ENCODE data around the gene LRP2BP. TPM values are rescaled to one million over a fixed set of nuclear protein-coding genes. Genes with fewer than 3 reads are reported as not detected.

LRP2BP gene
- polyA plus RNA-seq, 1 donor from 2014 or later: 1.1 TPM

GRCh38 chr4:185379326-185380295, 16.1 kb downstream of the LRP2BP start:
- H3K9ac ChIP-seq (ENCODE audit: low read length): no peak overlapping the region
- H2AFZ ChIP-seq (ENCODE audit: low read depth, low read length): no peak overlapping the region
- no peaks in the 10 kb centered on the region for H3F3A ChIP-seq (ENCODE audit: insufficient read depth, low read length, poor library complexity, severe bottlenecking)
- no peak overlapping the region for H3K27ac ChIP-seq (ENCODE audit: low read length)
- no peaks in the 10 kb centered on the region for H3K27me3 ChIP-seq (ENCODE audit: insufficient read depth, low read depth, low read length)
- no peaks in the 10 kb centered on the region for H3K9me3 ChIP-seq (ENCODE audit: low read length)
- H3K79me2 ChIP-seq (replicated peaks; ENCODE audit: insufficient read depth, low read length): no peaks in the 10 kb centered on the region
- TF ChIP-seq EZH2 (IDR thresholded peaks at IDR 0.05; ENCODE audit: borderline replicate concordance, insufficient read depth, low read length, poor library complexity, severe bottlenecking) (no peak), RAD21 (conservative IDR thresholded peaks at IDR 0.05) (no peak), TAF1 (IDR thresholded peaks at IDR 0.05; ENCODE audit: low read depth) (no peak), SMC3 (conservative IDR thresholded peaks at IDR 0.05; ENCODE audit: poor library complexity) (no peak), EP300 (conservative IDR thresholded peaks at IDR 0.05; ENCODE audit: poor library complexity, severe bottlenecking) (no peak), MXI1 (conservative IDR thresholded peaks at IDR 0.05; ENCODE audit: poor library complexity, severe bottlenecking) (no peak), POLR2AphosphoS5 (IDR thresholded peaks at IDR 0.05) (no peak), CTCF (IDR thresholded peaks at IDR 0.05; ENCODE audit: poor library complexity, severe bottlenecking) (no peak)
- TF ChIP-seq, protein P1, sequence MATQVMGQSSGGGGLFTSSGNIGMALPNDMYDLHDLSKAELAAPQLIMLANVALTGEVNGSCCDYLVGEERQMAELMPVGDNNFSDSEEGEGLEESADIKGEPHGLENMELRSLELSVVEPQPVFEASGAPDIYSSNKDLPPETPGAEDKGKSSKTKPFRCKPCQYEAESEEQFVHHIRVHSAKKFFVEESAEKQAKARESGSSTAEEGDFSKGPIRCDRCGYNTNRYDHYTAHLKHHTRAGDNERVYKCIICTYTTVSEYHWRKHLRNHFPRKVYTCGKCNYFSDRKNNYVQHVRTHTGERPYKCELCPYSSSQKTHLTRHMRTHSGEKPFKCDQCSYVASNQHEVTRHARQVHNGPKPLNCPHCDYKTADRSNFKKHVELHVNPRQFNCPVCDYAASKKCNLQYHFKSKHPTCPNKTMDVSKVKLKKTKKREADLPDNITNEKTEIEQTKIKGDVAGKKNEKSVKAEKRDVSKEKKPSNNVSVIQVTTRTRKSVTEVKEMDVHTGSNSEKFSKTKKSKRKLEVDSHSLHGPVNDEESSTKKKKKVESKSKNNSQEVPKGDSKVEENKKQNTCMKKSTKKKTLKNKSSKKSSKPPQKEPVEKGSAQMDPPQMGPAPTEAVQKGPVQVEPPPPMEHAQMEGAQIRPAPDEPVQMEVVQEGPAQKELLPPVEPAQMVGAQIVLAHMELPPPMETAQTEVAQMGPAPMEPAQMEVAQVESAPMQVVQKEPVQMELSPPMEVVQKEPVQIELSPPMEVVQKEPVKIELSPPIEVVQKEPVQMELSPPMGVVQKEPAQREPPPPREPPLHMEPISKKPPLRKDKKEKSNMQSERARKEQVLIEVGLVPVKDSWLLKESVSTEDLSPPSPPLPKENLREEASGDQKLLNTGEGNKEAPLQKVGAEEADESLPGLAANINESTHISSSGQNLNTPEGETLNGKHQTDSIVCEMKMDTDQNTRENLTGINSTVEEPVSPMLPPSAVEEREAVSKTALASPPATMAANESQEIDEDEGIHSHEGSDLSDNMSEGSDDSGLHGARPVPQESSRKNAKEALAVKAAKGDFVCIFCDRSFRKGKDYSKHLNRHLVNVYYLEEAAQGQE (IDR thresholded peaks at IDR 0.05; ENCODE audit: borderline replicate concordance): no peak
- H3K9me2 ChIP-seq (ENCODE audit: insufficient read depth, low read length): no peaks in the 10 kb centered on the region
- no peaks in the 10 kb centered on the region for H3K36me3 ChIP-seq (ENCODE audit: insufficient read depth, low read length)
- no peak overlapping the region for H3K4me2 ChIP-seq (ENCODE audit: low read length)
- H4K20me1 ChIP-seq (ENCODE audit: insufficient read depth): no peaks in the 10 kb centered on the region
- H3K4me3 ChIP-seq (ENCODE audit: low read length): no peak overlapping the region

- Histone ChIP-seq H3K9ac (ENCODE audit: low read length) (no peak overlapping the region), H3K9me3 (ENCODE audit: low read length) (no peaks in the 10 kb centered on the region), H3K4me2 (ENCODE audit: low read length) (no peak overlapping the region), H3K36me3 (ENCODE audit: insufficient read depth, low read length) (no peaks in the 10 kb centered on the region), H2AFZ (ENCODE audit: low read depth, low read length) (no peak overlapping the region), H4K20me1 (ENCODE audit: insufficient read depth) (no peaks in the 10 kb centered on the region), H3K79me2 (replicated peaks; ENCODE audit: insufficient read depth, low read length) (no peaks in the 10 kb centered on the region), H3K27ac (ENCODE audit: low read length) (no peak overlapping the region), H3K27me3 (ENCODE audit: insufficient read depth, low read depth, low read length) (no peaks in the 10 kb centered on the region), H3F3A (ENCODE audit: insufficient read depth, low read length, poor library complexity, severe bottlenecking) (no peaks in the 10 kb centered on the region), H3K9me2 (ENCODE audit: insufficient read depth, low read length) (no peaks in the 10 kb centered on the region), H3K4me3 (ENCODE audit: low read length) (no peak overlapping the region)
- TF ChIP-seq, protein P1 (IDR thresholded peaks at IDR 0.05; ENCODE audit: borderline replicate concordance): no peak
- TF ChIP-seq POLR2AphosphoS5 (IDR thresholded peaks at IDR 0.05) (no peak), RAD21 (conservative IDR thresholded peaks at IDR 0.05) (no peak), TAF1 (IDR thresholded peaks at IDR 0.05; ENCODE audit: low read depth) (no peak), CTCF (IDR thresholded peaks at IDR 0.05; ENCODE audit: poor library complexity, severe bottlenecking) (no peak), EP300 (conservative IDR thresholded peaks at IDR 0.05; ENCODE audit: poor library complexity, severe bottlenecking) (no peak), EZH2 (IDR thresholded peaks at IDR 0.05; ENCODE audit: borderline replicate concordance, insufficient read depth, low read length, poor library complexity, severe bottlenecking) (no peak), MXI1 (conservative IDR thresholded peaks at IDR 0.05; ENCODE audit: poor library complexity, severe bottlenecking) (no peak), SMC3 (conservative IDR thresholded peaks at IDR 0.05; ENCODE audit: poor library complexity) (no peak)
Measured at GRCh38 chr4:185378264-185378663, 17.5 kb downstream of the LRP2BP start.

Measured in neural cell (in vitro differentiated cells).